ENCODE measurements around the gene SMARCD3.

DNA sequence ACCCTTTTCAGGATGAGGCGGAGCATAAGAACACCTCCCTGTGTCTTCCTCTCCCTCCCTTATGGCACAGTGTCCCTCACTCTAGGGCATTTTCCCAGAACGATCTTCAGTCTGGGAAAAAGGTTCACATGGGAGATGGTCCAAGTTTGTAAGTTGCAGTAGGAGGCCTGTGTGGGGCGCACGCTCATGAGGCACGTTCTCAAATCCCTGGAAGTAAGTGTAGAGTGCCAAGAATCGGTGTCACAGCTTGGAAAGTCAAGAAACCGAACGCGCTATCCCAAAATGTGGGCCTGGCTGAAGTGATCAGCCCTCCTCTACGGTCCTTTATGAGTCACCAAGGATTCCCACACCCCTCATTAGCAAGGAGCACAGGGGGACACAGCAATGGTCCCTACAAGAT lies 23.9 kb upstream of the SMARCD3 start:
- TF ChIP-seq, protein P1, sequence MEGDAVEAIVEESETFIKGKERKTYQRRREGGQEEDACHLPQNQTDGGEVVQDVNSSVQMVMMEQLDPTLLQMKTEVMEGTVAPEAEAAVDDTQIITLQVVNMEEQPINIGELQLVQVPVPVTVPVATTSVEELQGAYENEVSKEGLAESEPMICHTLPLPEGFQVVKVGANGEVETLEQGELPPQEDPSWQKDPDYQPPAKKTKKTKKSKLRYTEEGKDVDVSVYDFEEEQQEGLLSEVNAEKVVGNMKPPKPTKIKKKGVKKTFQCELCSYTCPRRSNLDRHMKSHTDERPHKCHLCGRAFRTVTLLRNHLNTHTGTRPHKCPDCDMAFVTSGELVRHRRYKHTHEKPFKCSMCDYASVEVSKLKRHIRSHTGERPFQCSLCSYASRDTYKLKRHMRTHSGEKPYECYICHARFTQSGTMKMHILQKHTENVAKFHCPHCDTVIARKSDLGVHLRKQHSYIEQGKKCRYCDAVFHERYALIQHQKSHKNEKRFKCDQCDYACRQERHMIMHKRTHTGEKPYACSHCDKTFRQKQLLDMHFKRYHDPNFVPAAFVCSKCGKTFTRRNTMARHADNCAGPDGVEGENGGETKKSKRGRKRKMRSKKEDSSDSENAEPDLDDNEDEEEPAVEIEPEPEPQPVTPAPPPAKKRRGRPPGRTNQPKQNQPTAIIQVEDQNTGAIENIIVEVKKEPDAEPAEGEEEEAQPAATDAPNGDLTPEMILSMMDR (IDR thresholded peaks at IDR 0.05 in 2 of 3, conservative IDR thresholded peaks at IDR 0.05 in 1 of 3; ENCODE audit: borderline replicate concordance in 1 of 3, insufficient read depth in 1 of 3, low read depth in 2 of 3, low read length in 2 of 3): no peak
- TF ChIP-seq, protein P2, sequence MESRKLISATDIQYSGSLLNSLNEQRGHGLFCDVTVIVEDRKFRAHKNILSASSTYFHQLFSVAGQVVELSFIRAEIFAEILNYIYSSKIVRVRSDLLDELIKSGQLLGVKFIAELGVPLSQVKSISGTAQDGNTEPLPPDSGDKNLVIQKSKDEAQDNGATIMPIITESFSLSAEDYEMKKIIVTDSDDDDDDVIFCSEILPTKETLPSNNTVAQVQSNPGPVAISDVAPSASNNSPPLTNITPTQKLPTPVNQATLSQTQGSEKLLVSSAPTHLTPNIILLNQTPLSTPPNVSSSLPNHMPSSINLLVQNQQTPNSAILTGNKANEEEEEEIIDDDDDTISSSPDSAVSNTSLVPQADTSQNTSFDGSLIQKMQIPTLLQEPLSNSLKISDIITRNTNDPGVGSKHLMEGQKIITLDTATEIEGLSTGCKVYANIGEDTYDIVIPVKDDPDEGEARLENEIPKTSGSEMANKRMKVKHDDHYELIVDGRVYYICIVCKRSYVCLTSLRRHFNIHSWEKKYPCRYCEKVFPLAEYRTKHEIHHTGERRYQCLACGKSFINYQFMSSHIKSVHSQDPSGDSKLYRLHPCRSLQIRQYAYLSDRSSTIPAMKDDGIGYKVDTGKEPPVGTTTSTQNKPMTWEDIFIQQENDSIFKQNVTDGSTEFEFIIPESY (IDR thresholded peaks at IDR 0.05; ENCODE audit: extremely low read depth, insufficient replicate concordance, low read length): no peak
- no peak for TF ChIP-seq EZH2phosphoT487 (IDR thresholded peaks at IDR 0.05; ENCODE audit: borderline replicate concordance)
- no peak for TF ChIP-seq YY1 (IDR thresholded peaks at IDR 0.05; ENCODE audit: extremely low read depth, insufficient replicate concordance, low read depth, low read length)
- no peak for TF ChIP-seq POLR2A (IDR thresholded peaks at IDR 0.05; ENCODE audit: borderline replicate concordance, extremely low read depth, insufficient read depth, insufficient read length)
- TF ChIP-seq EZH2 (IDR thresholded peaks at IDR 0.05): no peak
